Neural cell (in vitro differentiated cells): ENCODE results near the gene ZNF292. TPM values are rescaled to one million over a fixed set of nuclear protein-coding genes. Genes with fewer than 3 reads are reported as not detected.

ENCODE experiments used
- H2AFZ ChIP-seq: fragments of 200-600, 300-800 bp; sonication (generic), shearing (Covaris generic); 2 replicates; pipeline ENCODE4 v1.6.0; 2014; ENCODE audit warnings: low read depth, mild to moderate bottlenecking, antibody characterized with exemption, low read length, moderate library complexity
- H3F3A ChIP-seq: fragments of 200-600 bp; shearing (Covaris generic); 2 replicates; pipeline ENCODE4 v1.6.1; 2016; ENCODE audit warnings: mild to moderate bottlenecking, moderate library complexity, mixed read lengths, antibody characterized with exemption, low read length; ENCODE audit not compliant: insufficient read depth, poor library complexity, severe bottlenecking
- H3K27ac ChIP-seq: fragments of 200-600, 300-800 bp; sonication (generic), shearing (Covaris generic); 2 replicates; pipeline ENCODE4 v1.5.1; 2014; ENCODE audit warnings: mild to moderate bottlenecking, low read length, moderate library complexity
- H3K27me3 ChIP-seq: fragments of 300-800, 200-600 bp; sonication (generic), shearing (Covaris generic); 2 replicates; pipeline ENCODE4 v1.6.0; 2014; ENCODE audit warnings: mild to moderate bottlenecking, low read depth, low read length, moderate library complexity; ENCODE audit not compliant: insufficient read depth
- H3K36me3 ChIP-seq: fragments of 300-800, 200-600 bp; sonication (generic), shearing (Covaris generic); 2 replicates; pipeline ENCODE4 v1.5.1; 2014; ENCODE audit warnings: mild to moderate bottlenecking, antibody characterized with exemption, low read length, moderate library complexity; ENCODE audit not compliant: insufficient read depth
- H3K4me2 ChIP-seq: fragments of 300-800, 200-600 bp; sonication (generic), shearing (Covaris generic); 2 replicates; pipeline ENCODE4 v1.6.0; 2014; ENCODE audit warnings: mild to moderate bottlenecking, low read length
- H3K4me3 ChIP-seq: fragments of 300-800, 200-600 bp; sonication (generic), shearing (Covaris generic); 2 replicates; pipeline ENCODE4 v1.5.1; 2014; ENCODE audit warnings: mild to moderate bottlenecking, low read length, moderate library complexity
- H3K79me2 ChIP-seq: fragments of 200-600 bp; shearing (Covaris generic); replicated peaks from 2 replicates; pipeline ENCODE4 v1.6.0; 2014; ENCODE audit warnings: mild to moderate bottlenecking, low read length, moderate library complexity; ENCODE audit not compliant: insufficient read depth
- H3K9ac ChIP-seq: fragments of 300-800, 200-600 bp; sonication (generic), shearing (Covaris generic); 2 replicates; pipeline ENCODE4 v1.6.1; 2016; ENCODE audit warnings: mild to moderate bottlenecking, low read length, mixed read lengths
- H3K9me2 ChIP-seq: fragments of 200-600 bp; shearing (Covaris generic); 2 replicates; pipeline ENCODE4 v1.6.1; 2016; ENCODE audit warnings: mild to moderate bottlenecking, low read length, mixed read lengths; ENCODE audit not compliant: insufficient read depth
- H3K9me3 ChIP-seq: fragments of 200-600, 300-800 bp; sonication (generic), shearing (Covaris generic); 2 replicates; pipeline ENCODE4 v1.6.1; 2016; ENCODE audit warnings: mild to moderate bottlenecking, mixed run types, low read length, moderate library complexity, mixed read lengths
- H4K20me1 ChIP-seq: fragments of 200-600 bp; shearing (Covaris generic); 2 replicates; pipeline ENCODE4 v1.6.1; 2016; ENCODE audit warnings: mild to moderate bottlenecking, mixed run types; ENCODE audit not compliant: insufficient read depth
- CTCF ChIP-seq: fragments of 450-650 bp; IDR thresholded peaks from 2 replicates; pipeline ENCODE4 v1.5.1; 2014; ENCODE audit warnings: antibody characterized with exemption, mild to moderate bottlenecking, moderate library complexity; ENCODE audit not compliant: poor library complexity, severe bottlenecking
- EP300 ChIP-seq: fragments of 450-650 bp; conservative IDR thresholded peaks from 2 replicates; pipeline ENCODE4 v1.6.1; 2014; ENCODE audit warnings: antibody characterized with exemption, mild to moderate bottlenecking, moderate library complexity; ENCODE audit not compliant: poor library complexity, severe bottlenecking
- EZH2 ChIP-seq: fragments of 200-600, 300-800 bp; shearing (Covaris generic), sonication (generic); IDR thresholded peaks from 2 replicates; pipeline ENCODE4 v1.6.1; 2014; ENCODE audit warnings: antibody characterized with exemption, low read length, borderline replicate concordance, mild to moderate bottlenecking; ENCODE audit not compliant: insufficient read depth, poor library complexity, severe bottlenecking
- MXI1 ChIP-seq: fragments of 450-650 bp; conservative IDR thresholded peaks from 2 replicates; pipeline ENCODE4 v1.6.1; 2014; ENCODE audit warnings: antibody characterized with exemption, mild to moderate bottlenecking; ENCODE audit not compliant: poor library complexity, severe bottlenecking
- RAD21 ChIP-seq: fragments of 450-650 bp; conservative IDR thresholded peaks from 2 replicates; pipeline ENCODE4 v1.6.1; 2014; ENCODE audit warnings: antibody characterized with exemption, mild to moderate bottlenecking, moderate library complexity
- SMC3 ChIP-seq: fragments of 450-650 bp; conservative IDR thresholded peaks from 2 replicates; pipeline ENCODE4 v1.6.1; 2014; ENCODE audit warnings: antibody characterized with exemption, mild to moderate bottlenecking, moderate library complexity; ENCODE audit not compliant: poor library complexity
- TAF1 ChIP-seq: IDR thresholded peaks from 2 replicates; pipeline ENCODE4 v1.6.1; 2012; ENCODE audit warnings: low read depth
- polyA plus RNA-seq: library from polyadenylated mRNA; depleted of rRNA; stranded (reverse); fragments of >200 nt; gene quantifications from 2 replicates; pipeline ENCODE4 v1.2.3, GENCODE V29; 2014

Gene ZNF292
- polyA plus RNA-seq, 1 donor from 2014 or later, result 29.8 TPM

DNA sequence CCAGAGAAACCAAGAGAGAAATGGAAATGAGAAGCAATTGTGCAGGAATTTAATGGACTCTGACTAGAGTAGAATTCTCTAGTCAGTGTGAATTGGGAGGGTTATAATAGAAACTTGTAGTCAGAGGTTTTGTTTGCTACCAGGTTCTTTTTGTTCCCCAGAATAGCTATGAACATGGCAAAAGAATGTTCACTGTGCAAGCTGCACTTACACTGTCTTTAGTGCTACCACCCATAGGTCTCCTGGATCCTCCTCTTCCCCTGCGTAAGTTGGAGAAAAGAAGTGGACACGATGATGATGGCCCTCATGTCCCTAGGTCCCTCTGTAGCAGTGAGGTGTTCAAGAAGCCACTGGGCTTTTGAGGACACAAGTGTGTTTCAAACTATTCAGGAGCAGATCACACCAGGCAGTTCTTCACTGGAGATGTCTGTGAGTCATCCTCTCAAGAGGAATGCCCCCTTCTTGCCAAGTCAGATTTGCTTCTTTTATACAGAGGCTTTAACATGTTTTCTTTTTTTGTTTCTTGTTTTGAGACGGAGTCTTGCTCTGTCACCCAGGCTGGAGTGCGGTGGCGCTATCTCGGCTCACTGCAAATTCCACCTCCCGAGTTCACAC is 119.4 kb downstream of the ZNF292 start:
- H3K9me3 ChIP-seq, result no peaks in the 10 kb centered on the region
- no peaks in the 10 kb centered on the region for H3K36me3 ChIP-seq
- H4K20me1 ChIP-seq, result no peaks in the 10 kb centered on the region
- H3K9me2 ChIP-seq, result no peaks in the 10 kb centered on the region
- no peak overlapping the region for H3K9ac ChIP-seq
- H3K79me2 ChIP-seq, result no peaks in the 10 kb centered on the region
- no peak overlapping the region for H3K27ac ChIP-seq
- TF ChIP-seq EP300, result no peak
- no peak for TF ChIP-seq CTCF
- no peak for TF ChIP-seq EZH2
- H3K4me3 ChIP-seq, result no peak overlapping the region
- H2AFZ ChIP-seq, result no peak overlapping the region
- no peaks in the 10 kb centered on the region for H3K27me3 ChIP-seq
- no peaks in the 10 kb centered on the region for H3F3A ChIP-seq
- no peak overlapping the region for H3K4me2 ChIP-seq

GRCh38 chr6:87276624-87277023 is 121.3 kb downstream of the ZNF292 start:
- Histone ChIP-seq H3K9me3 (no peaks in the 10 kb centered on the region), H4K20me1 (no peaks in the 10 kb centered on the region), H3K4me3 (no peak overlapping the region), H3K4me2 (no peak overlapping the region), H3K27me3 (no peaks in the 10 kb centered on the region), H3K36me3 (no peaks in the 10 kb centered on the region), H3K79me2 (no peaks in the 10 kb centered on the region), H3K27ac (no peak overlapping the region), H3K9me2 (no peaks in the 10 kb centered on the region), H3K9ac (no peak overlapping the region), H2AFZ (no peak overlapping the region), H3F3A (no peaks in the 10 kb centered on the region)
- TF ChIP-seq TAF1, result no peak
- TF ChIP-seq MXI1, result peak; percentile 9

DNA sequence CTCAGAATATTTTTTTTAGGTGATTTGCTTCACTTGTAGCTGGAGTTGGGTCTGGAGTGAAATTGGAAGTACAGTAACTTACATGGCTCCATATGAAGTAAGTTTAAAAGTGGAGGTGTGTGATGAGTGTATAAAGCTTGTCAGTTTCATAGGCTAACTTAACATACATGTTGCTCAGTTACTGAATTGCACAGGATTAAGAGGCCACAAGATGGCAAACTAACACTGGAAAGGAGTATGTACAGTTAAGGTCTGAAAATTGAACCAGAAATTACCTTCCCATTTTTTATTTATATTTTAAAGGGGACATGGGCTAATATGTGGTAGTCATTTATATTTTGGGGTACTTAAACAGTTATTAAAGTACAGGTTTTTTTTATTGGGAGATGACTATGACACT is 121.8 kb downstream of the ZNF292 start:
- Histone ChIP-seq H3K4me2 (no peak overlapping the region), H2AFZ (no peak overlapping the region), H3F3A (no peaks in the 10 kb centered on the region), H4K20me1 (no peaks in the 10 kb centered on the region), H3K9me2 (no peaks in the 10 kb centered on the region), H3K4me3 (no peak overlapping the region), H3K9ac (no peak overlapping the region), H3K27me3 (no peaks in the 10 kb centered on the region), H3K9me3 (no peaks in the 10 kb centered on the region), H3K27ac (no peak overlapping the region), H3K36me3 (no peaks in the 10 kb centered on the region), H3K79me2 (no peaks in the 10 kb centered on the region)
- TF ChIP-seq SMC3 (peak; percentile 65), CTCF (peak; percentile 58), RAD21 (peak; percentile 63), MXI1 (no peak)
